OCI-M1 (cell line): ENCODE measurements around the gene RAB7A.

Source experiments
- DNase-seq: peaks from one replicate; lab custom pipeline; 2025; lab: John Stamatoyannopoulos, UW

Gene RAB7A

DNA sequence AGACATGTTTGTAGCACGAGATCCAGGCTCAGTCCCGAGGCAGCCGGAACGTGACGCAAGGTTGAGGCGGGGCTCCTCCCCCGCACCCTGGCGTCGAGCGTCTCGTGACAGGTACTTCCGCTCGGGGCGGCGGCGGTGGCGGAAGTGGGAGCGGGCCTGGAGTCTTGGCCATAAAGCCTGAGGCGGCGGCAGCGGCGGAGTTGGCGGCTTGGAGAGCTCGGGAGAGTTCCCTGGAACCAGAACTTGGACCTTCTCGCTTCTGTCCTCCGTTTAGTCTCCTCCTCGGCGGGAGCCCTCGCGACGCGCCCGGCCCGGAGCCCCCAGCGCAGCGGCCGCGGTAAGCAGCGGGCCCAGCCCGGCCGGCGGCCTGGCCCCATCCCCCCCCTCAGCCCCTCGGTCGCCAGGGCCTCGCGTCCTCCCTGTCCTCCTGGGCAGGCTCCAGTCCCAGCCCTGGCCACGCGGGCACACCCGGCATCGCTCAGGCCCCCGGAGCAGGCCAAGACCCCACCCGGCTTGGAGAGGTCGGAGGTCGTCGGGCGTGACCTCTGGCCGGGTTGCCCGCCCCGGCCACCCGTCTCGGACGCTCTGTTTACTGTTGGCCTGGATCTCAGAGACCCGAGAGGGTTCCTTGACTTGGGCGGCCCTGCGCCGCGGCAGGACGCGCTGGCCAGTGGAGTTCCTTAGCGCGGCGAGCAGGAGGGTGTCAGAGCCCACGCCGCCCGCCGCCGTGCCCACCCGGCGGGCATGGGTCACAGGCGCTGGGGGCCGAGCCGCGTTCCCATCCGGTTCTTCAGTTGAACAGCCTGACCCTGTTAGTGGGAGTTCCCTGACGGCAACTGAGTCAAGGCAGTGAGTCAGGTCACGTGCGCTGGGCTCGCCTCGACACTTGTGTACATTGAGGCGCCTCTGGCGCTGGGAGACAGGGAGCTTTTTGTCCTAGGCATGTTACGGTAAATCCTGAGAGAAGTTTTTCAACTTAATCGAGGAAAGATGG lies at the start of gene RAB7A:
RAB7A (plus strand) TSS at position 161 of the 994 bp plus-strand sequence. CDS start 69,185 bp downstream, outside the sequence.
- peak; percentile 99 for DNase-seq

DNA sequence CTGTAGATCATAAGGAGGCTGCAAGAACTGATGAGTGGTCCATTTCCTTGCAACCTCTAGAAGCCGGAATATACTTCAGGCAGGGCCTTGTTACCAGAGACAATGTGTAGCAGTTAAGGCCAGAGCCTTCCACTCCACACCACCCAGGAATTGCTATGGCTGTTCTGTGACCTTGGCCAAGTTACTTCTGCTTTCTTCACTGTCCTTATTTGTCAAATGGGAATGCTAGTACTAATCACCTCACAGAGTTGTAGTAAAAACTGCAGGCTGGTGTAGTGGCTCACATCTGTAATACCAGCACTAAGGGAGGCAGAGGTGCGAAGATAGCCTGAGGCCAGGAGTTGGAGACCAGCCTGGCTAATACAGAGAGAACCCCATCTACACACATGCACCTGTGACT lies 46.6 kb upstream of the RAB7A start:
- DNase-seq: peak; percentile 53

DNA sequence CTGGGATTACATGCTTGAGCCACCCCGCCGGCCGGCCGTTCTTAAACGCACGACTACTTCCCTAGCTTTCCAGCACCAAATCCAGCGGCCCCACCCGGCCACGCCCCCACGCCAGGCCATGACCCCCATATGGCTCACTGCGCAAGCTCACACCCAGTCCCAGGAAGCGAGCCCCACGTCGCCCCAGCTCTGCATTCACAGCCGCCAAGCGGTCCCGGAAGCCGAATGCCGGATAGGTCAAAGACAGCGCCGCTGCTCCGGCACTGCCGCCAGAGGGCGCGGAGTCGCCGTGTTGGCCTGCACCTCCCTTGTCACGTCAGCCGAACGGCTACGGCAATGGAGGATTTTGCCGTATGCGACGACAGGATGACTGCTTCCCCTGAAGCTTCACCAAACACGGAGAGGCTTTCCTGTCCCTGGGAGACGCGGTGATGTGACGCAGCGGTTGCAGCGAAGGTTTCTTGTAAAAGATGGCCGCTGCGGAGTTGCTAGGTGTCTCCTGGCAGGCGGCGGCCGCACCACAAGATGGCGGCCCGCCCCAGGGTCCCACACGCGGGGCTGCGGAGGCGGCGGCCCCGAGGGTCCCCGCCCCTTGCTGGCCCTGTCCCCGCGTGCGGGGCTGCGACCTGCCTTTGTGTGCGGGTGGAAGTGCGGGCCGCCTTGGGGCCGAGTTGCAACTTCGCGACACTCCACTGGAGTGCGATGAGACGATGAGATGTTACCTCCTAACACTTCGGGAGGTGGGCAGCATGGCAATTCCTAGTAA lies 45.2 kb upstream of the RAB7A start:
- DNase-seq: peak; percentile 99

DNA sequence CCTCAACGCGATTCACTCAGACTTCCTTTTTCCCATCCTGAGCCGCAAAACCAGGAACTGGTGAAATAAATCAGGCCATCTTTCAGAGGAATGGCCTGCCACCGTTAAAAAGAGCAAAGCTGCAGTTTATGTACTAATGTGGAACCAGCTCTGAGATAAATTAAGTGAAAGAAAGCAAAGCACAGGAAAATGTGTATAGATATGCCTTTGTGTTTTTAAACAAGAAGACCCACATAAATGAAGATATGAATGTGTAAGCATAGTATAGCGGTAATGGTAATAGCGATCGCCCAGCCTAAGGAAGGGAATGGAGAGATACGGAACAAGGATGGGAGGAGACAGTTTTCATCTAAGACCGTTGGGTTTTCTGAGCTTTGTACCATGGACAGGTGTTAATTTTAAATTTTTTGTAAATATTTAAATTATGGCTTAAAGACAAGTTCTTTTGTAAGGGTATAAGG lies 44.6 kb upstream of the RAB7A start:
- no peak for DNase-seq

DNA sequence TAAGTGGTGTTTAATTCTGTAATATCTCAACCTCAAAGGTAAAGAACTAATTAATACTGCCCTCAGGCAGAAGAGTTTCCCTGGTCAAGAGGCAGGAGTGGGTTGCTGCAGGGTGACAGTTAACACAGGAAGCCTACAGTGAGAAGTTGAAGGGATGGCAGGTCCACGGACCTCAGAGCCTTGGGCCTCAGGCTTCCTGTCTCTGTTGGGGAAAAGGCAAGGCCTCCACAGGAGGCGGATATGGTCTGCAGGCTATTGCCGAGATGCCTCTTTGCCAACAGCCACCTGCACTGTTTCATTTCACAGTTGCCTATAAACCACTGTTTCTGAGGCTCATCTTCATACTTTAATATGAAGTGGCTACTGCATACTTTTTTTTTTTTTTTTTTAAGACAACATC lies 42.0 kb upstream of the RAB7A start:
- no peak for DNase-seq

DNA sequence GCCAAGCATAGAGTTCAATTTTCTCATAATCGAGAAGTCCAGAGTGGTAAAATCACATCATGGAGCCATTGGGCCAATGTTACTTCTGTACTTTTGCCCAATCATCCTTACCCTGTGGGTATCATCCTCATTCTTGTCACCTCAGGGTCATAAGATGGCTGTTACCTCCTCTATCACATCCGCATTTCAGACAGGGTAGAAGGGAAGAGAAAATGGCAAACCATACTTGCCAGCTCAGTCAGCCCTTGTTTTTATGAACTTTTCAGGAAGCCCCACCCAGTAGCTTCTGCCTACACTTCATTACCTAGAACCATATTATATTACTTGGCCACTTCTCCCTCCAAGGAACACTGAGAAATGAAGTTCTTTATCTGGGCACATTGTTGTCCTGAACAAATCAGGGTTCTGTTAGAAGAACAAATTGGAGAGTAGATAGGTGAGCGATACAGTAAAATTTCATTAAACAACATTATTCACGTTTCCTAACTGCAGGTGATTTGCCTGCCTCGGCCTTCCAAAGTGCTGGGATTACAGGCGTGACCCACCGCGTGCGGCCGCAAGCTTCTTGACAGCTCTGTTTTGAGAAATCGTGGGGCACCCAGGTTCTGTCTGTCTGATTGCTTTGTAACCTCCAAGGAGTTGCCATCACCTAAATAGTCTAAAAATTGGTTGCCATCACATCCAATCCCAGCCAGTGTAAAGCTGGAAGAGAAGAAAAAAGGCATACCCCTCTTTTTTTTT lies 40.8 kb upstream of the RAB7A start:
- no peak for DNase-seq

DNA sequence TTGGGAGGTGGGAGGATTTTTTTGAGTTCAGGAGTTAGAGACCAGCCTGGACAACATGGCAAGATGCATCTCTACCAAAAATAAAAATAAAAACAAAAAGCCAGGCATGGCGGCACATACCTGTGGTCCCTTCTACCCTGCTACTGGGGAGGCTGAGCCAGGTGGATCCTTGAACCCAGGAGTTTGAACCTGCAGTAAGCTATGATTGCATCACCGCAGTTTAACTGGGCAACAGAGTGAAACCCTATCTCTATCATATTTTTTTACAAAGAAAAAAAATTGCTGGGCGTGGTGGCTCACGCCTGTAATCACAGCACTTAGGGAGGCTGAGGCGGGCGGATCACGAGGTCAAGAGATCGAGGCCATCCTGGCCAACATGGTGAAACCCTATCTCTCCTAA lies 39.5 kb upstream of the RAB7A start:
- DNase-seq: no peak

DNA sequence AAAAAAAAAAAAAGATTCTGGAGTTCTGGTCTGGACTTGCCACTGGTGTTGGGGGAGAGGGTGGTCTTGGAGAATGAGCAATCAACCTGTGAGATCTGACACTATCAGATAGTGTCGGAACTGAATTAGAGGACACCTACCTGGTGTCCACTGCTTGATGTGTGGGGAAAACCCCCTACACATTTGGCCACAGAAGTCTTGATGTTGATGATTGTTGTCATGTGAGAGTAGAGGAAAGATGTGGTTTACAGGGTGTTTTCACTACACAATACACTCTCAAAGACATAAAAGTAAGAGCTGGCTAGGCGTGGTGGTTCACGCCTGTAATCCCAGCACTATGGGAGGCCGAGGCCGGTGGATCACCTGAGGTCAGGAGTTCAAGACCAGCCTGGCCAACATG lies 36.9 kb upstream of the RAB7A start:
- no peak for DNase-seq

DNA sequence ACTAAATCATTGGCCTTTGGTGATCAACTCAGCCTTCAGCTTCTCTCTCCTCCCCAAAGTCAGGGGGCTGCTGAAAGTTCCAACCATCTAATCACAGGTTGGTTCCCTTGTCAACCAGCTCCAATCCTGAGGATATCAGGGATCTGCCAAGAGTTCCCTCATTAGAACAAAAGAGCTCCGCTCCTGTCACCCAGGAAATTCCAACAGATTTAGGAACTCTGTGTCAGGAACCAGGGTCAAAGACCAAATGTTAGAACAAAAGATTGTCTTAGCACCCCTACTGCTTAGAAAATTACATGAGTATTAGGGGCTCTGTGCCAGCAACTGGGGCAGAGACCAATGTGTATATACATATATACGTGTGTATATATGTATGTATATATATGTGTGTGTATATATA lies 32.3 kb upstream of the RAB7A start:
- DNase-seq: no peak

DNA sequence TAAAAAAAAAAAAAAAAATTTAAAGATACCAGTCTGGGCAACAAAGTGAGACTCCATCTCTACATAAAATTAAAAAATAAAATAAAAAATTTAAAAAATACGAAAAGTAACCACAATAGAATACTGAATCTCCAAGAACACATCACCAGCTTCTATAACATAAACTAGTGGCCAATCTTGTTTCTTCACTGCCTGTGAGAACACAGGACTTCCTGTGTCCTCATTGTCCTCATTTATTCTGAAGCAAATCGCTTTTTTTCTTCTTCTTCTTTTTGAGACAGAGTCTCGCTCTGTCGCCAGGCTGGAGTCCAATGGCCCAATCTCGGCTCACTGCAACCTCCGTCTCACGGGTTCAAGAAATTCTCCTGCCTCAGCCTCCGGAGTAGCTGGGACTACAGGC lies 28.6 kb upstream of the RAB7A start:
- DNase-seq: no peak

DNA sequence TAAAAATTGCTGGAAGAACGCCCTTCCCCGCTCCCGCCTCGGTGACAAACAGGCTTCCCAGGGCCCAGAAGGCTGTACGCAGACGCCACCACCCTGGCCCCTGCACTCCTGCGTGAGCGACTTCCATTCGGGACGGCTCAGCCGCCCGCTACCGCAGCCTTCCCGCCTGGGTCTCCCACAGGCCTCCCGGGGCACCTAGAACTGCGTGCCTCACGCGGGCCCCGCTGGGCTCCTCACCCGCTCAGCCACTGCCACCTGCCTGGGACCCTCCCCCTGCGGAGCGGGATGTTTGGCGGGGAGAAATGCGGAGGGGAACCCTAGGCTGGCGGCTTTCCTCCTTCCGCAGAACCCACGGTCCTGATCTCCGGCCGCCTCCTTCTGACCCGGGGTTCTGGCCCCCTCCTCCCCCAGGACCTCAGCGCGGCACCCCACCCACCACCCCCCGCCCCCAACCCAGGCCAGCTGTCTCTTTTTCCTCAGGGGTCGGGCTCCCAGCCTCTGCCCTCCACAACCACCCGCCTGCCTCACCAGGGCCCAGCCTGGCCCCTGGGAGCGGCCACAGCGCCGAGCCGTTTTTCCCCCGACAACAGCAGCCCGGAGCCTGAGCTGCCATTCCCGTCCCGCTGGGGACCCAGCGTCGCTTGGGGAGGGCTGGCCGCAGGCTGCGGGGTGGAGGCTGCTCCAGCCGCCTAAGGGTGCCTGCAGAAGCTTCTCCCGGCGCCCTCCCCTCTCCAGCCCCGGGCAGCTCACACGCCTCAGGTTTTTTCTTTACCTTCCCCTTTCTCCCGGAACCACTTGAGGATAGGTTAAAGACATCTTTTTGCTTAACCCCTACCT lies 27.6 kb upstream of the RAB7A start:
- no peak for DNase-seq

DNA sequence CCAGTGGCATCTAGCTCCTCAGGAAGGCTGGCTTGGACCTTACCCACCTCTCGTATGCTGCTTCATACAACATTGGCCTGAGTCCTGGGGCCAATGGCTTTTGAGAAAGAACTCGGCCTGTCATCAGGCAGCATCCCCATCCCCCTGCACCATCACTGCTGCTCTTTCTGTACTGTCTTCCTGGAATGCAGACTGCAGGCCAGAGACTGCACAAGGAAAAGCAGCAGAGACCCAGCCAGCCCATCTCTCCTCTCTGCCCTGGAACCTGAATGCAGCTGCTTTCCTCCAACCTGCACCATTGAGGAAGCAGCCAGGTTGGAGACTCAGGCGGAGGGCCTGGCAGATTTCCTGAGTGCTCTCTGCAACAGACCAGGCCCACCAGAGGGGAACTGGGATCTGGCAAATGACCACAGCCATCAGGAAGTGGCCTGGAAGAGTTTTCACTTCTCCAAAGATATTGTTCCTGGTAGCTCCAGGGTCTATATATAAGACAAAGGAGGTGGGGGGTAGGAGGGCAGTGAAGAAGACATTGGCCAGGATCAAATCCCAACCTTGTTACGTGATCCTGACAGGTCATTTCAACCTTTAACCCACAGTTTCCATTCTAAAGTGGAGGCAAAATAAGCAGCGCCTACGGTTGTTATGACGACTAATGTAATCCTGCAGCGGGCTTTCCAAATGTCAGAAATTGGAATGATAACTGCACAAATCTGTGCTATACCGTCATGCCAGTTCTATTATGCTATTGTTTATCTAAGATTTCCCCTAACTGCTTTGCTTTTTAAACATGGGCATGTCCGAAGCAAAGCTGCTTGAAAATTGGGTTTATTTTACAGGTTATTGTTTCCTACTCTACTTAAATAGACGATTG lies 24.4 kb upstream of the RAB7A start:
- no peak for DNase-seq

DNA sequence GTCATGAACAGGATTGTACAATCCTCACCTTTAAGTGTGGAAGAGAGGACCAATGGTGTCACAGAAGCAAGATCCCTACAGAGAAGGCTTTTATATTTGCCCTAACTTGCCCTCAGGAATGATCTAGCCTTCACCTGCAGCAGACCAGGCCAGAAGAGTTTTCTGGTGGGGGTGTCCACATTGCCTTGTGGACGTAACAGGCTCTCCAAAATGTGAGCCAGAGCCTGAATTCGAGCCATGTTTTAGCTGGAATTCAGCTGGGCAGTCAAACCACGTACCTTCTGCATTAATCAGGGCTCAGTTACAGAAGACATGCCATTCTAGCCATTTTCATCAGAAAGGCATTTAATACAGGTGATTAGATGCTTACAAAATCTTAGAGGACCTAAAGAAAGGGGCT lies 23.6 kb upstream of the RAB7A start:
- no peak for DNase-seq

DNA sequence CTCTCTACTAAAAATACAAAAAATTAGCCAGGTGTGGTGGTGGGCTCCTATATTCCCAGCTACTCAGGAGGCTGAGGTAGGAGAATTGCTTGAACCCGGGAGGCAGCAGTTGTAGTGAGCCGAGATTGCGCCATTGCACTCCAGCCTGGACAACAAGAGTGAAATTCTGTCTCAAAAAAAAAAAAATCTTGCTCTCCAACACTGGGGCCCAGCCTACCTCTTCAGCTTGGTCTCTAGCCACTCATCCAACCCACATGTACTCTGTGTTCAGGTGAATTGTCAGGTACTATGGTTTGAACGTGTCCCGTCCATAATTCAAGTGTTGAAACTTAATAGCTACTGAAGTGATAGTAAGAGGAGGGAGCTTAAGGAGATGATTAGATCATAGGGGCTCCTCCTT lies 22.4 kb upstream of the RAB7A start:
- DNase-seq: no peak

DNA sequence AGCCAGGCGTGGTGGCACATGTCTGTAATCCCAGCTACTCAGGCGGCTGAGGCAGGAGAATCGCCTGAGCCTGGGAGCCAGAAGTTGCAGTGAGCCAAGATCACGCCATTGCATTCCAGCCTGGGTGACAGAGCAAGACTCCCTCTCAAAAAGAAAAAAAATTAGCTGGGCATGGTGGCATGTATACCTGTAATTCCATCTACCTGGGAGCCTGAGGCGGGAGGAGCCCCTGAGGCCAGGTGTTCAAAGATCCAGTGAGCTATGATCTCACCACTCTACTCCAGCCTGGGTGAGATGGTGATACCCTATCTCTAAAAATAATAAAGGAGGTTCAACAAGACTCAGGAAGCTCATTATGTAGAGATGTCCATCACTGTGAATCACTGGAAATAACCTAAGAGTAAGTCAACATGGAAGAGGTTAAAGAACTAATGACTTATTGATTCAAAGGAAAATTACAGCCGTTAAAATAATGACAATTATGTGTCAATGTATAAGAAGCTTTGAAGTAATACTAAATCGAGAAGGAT lies 19.8 kb upstream of the RAB7A start:
- no peak for DNase-seq

DNA sequence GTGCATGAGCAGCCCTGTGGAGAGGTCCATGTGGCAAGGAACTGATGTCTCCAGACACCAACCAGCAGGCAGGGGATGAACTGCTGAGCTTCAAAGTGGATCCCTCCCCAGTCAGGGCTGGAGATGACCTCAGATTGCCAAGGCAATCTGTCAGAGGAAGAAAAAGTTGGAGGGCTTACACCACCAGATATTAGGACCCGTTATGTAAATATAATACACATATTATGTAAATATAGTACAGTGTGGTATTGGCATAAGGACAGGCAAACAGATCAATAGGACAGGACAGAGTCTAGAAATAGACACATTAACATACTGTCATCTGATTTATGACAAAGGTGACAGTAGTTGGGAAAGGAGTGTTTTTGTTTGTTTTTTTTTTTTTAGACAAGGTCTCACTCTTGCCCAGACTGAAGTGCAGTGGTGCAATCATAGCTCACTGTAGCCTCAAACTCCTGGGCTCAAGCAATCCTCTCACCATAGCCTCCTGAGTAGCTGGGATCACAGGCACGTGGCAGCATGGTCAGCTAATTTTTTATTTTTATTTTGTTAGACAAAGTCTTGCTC lies 18.0 kb upstream of the RAB7A start:
- DNase-seq: no peak

DNA sequence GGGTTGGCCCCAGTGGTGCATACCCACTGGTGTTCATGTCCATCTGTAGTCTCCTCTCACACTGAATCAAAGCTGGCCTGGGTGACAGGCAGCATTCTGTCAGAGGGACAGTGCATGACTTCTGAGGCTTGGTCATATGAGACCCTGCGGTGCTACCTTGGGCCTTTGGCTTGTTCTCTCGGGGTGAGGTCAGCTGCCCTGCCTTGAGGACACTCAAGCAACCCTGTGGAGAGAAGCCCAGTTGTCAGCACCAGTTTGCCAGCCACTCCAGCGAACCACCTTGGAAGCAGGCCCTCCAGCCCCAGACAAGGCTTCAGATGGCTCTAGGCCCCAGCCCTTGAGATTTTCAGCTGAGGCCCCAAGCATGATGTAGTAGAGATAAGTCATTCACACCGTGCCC lies 16.9 kb upstream of the RAB7A start:
- no peak for DNase-seq

DNA sequence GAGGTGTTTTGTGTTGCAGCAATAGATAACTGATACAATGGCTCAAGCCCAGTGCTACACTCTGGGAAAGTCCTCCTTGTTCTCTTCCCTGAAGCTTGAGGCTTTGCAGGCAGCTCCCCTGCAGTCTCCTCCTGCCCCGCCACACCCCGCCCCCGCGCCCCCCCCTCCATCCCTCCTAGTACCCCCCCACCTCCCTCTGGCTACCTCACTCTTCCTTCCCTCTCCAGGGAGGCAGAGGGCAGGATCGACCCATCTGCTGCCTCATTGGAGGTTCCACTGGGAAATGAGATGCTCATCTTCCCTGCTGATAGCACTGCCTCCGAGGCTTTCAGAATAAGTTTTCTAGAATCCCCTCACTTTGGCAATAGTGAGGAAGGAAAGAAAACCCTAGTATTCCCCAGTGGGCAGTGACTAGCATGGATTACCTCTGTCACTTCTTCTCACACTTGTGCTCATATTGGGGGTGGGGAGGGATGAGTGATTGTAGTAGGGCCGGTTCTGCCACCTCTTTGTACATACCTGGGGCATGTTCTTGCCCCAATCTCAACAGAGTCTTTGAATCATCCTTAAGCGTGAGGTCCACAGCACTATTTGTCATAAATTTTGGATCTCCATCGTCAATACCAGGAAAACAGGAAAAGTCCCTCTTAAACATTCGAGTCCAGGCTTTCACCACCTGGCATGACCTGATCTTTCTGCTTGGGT lies 16.3 kb upstream of the RAB7A start:
- DNase-seq: no peak

DNA sequence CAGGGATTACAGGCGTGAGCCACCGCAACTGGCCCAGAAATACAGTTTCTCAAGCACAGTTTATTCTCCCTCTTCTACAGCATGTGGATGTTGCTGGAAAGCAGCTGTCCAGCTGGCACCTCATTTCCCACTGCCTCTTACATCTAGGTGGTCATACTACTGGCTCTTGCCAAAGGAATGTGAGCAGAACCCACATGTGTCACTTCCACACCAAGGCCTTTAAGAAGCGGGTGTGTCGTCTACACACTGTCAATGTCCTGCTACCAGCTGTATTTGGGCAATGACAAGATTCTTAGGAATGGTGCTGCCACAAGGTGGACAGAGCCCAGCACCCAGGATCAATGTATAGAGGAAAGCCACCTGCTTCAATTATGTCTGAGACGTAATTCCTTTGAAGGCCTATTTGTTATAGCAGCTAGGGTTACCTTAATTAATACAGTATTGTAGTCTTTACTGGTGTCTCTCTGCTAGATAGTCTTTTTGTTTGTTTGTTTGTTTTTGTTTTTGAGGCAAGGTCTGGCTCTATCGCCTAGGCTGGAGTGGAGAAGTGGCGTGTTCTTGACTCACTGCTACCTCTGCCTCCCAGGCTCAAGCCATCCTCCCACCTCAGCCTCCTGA lies 15.1 kb upstream of the RAB7A start:
- no peak for DNase-seq
